Natural killer cell (primary cell): ENCODE results near the gene SDR42E2. TPM values are rescaled to one million over a fixed set of nuclear protein-coding genes. Genes with fewer than 3 reads are reported as not detected.

Experiments used
- ATAC-seq, 3 donors: fragments of 150-1000 bp in 2 of 3; fragments of 200-7000 bp in 1 of 3; cut with Tn5 transposase; 1 replicate in 1 of 3; 2 replicates in 2 of 3; pipeline ENCODE4 v1.10.0; 2021; ENCODE audit warnings: mild to moderate bottlenecking in 2 of 3, moderate library complexity in 2 of 3
- DNase-seq, 2 donors: peaks; one replicate each; pipeline versions ENCODE4 v3.0.0 to v3.0.0-alpha.2; 2013 to 2021; ENCODE audit warnings: mixed read lengths in 1 of 2
- H3K27ac ChIP-seq: one replicate; pipeline ENCODE4 v1.5.1; 2013; ENCODE audit warnings: mild to moderate bottlenecking, low read length
- H3K27me3 ChIP-seq: one replicate; pipeline ENCODE4 v1.6.1; 2013; ENCODE audit warnings: low read length; ENCODE audit not compliant: control insufficient read depth, insufficient read depth
- H3K36me3 ChIP-seq: one replicate; pipeline ENCODE4 v1.6.1; 2013; ENCODE audit warnings: low read length; ENCODE audit not compliant: control insufficient read depth, insufficient read depth
- H3K4me1 ChIP-seq: one replicate; pipeline ENCODE4 v1.6.1; 2013; ENCODE audit warnings: low read length; ENCODE audit not compliant: control insufficient read depth, insufficient read depth
- H3K4me3 ChIP-seq: one replicate; pipeline ENCODE4 v1.5.1; 2013; ENCODE audit warnings: low read length
- H3K9me3 ChIP-seq: one replicate; pipeline ENCODE4 v1.6.1; 2013; ENCODE audit warnings: low read length; ENCODE audit not compliant: control insufficient read depth, insufficient read depth
- H3K27ac Mint-ChIP-seq, 2 donors: one replicate each; pipeline ENCODE4 v1.8.0; 2022; ENCODE audit warnings: mild to moderate bottlenecking in 2 of 2, mixed read lengths in 2 of 2, moderate library complexity in 1 of 2
- H3K27me3 Mint-ChIP-seq, 2 donors: one replicate each; pipeline ENCODE4 v1.8.0; 2022; ENCODE audit warnings: low read depth in 2 of 2, mixed read lengths in 2 of 2
- H3K36me3 Mint-ChIP-seq: one replicate; pipeline ENCODE4 v1.8.0; 2022; ENCODE audit warnings: mixed read lengths
- H3K4me1 Mint-ChIP-seq, 2 donors: one replicate each; pipeline ENCODE4 v1.8.0; 2022; ENCODE audit warnings: mixed read lengths in 2 of 2
- H3K4me3 Mint-ChIP-seq: one replicate; pipeline ENCODE4 v1.8.0; 2022; ENCODE audit warnings: mild to moderate bottlenecking, moderate library complexity, mixed read lengths
- H3K9me3 Mint-ChIP-seq, 2 donors: one replicate each; pipeline ENCODE4 v1.8.0; 2022; ENCODE audit warnings: mixed read lengths in 2 of 2
- CTCF ChIP-seq: fragments of 200-600 bp; IDR thresholded peaks from one replicate; pipeline ENCODE4 v1.8.0; 2022; ENCODE audit warnings: antibody characterized with exemption
- WGBS: methylation state at CpG from one replicate; pipeline ENCODE4 v1.1.7; 2013; ENCODE audit warnings: missing lambda C conversion rate; ENCODE audit not compliant: insufficient coverage; 5-methylcytosine and 5-hydroxymethylcytosine counted together
- intact Hi-C: fragments of 100-400 bp; cut with micrococcal nuclease; formaldehyde crosslinking; loops from one replicate; pipeline ENCODE4 v1.14.2; 2022
- total RNA-seq, 4 donors: library from RNA; stranded (reverse); fragments of 120-200 nt in 1 of 4; gene quantifications; one replicate each; pipeline versions ENCODE4 v1.2.3 to v1.2.4, GENCODE V29; 2013 to 2022

Gene SDR42E2
- total RNA-seq, 3 donors from 2014 or later (not counting 1 experiment from before 2014, with no cell fraction given) = 0.92 to 1.9 (median 0.93) TPM

- WGBS = 88% methylated on average over 18 of the region's 18 CpGs
- H3K9me3 Mint-ChIP-seq = no peaks in the 10 kb centered on the region
These were observed 15.9 kb downstream of the SDR42E2 start for GRCh38 chr16:22177968-22178930.

DNA sequence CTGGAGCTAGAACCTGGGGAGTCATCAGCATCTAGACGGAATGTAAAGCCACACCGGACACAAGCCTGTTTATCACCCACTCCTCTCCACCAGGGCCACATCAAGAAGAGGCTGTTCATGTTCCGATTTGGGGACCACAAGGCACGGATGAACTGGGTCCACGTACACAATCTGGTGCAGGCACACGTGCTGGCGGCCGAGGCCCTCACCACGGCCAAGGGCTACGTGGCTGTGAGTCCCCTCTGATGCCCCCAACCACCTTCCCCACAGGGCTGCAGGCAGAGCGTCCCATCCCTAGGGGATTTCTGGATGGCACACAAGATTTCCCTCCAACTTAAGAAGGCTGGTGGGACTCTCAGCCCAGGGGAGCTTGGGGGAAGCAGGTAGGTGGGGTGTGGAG, 19.1 kb downstream of the SDR42E2 start:
- intact Hi-C loops = no loop called here
- Histone ChIP-seq H3K4me1 (no peaks in the 10 kb centered on the region), H3K27me3 (no peaks in the 10 kb centered on the region), H3K36me3 (no peaks in the 10 kb centered on the region), H3K9me3 (no peaks in the 10 kb centered on the region), H3K27ac (no peak overlapping the region), H3K4me3 (no peak overlapping the region)
- DNase-seq = no peak
- H3K9me3 Mint-ChIP-seq = no peaks in the 10 kb centered on the region
- ATAC-seq = no peak
- H3K4me1 Mint-ChIP-seq = no peaks in the 10 kb centered on the region
- H3K36me3 Mint-ChIP-seq = no peaks in the 10 kb centered on the region
- no peak overlapping the region for H3K27ac Mint-ChIP-seq
- WGBS = 85% methylated on average over 10 of the region's 11 CpGs
- no peak for TF ChIP-seq CTCF
- no peak overlapping the region for H3K4me3 Mint-ChIP-seq
- peaks cover 0 to 3% of the 10 kb centered on the region in 2 donors for H3K27me3 Mint-ChIP-seq

More at GRCh38 chr16:22177968-22178930, 15.9 kb downstream of the SDR42E2 start:
- TF ChIP-seq CTCF = no peak
- Mint-ChIP-seq H3K36me3 (no peaks in the 10 kb centered on the region), H3K4me3 (no peak overlapping the region), H3K27ac (no peak overlapping the region), H3K4me1 (no peaks in the 10 kb centered on the region), H3K27me3 (peaks cover 0 to 3% of the 10 kb centered on the region in 2 donors)
- H3K27ac ChIP-seq = no peak overlapping the region
- no peaks in the 10 kb centered on the region for H3K27me3 ChIP-seq
- intact Hi-C loops = no loop called here
- no peaks in the 10 kb centered on the region for H3K4me1 ChIP-seq
- no peaks in the 10 kb centered on the region for H3K9me3 ChIP-seq
- H3K36me3 ChIP-seq = no peaks in the 10 kb centered on the region
- ATAC-seq = no peak
- DNase-seq = no peak
- H3K4me3 ChIP-seq = no peak overlapping the region

- Mint-ChIP-seq H3K36me3 (no peaks in the 10 kb centered on the region), H3K4me3 (no peak overlapping the region), H3K27ac (no peak overlapping the region), H3K27me3 (peaks cover 0 to 3% of the 10 kb centered on the region in 2 donors), H3K4me1 (no peaks in the 10 kb centered on the region), H3K9me3 (no peaks in the 10 kb centered on the region)
- ATAC-seq = no peak
- no peak for DNase-seq
- Histone ChIP-seq H3K27ac (no peak overlapping the region), H3K9me3 (no peaks in the 10 kb centered on the region), H3K36me3 (no peaks in the 10 kb centered on the region), H3K27me3 (no peaks in the 10 kb centered on the region), H3K4me3 (no peak overlapping the region), H3K4me1 (no peaks in the 10 kb centered on the region)
- WGBS = 85% methylated on average over 6 of the region's 7 CpGs
- no peak for TF ChIP-seq CTCF
- intact Hi-C loops = no loop called here
These were observed 19.5 kb downstream of the SDR42E2 start for GRCh38 chr16:22181843-22182242.
